22Rv1 (cell line): Measurements from ENCODE around the gene LAMB1.

Experiments used
- CTCF ChIP-seq: fragments of 450-650 bp; IDR thresholded peaks from 2 replicates; pipeline ENCODE4 v1.5.1; 2017; ENCODE audit warnings: mild to moderate bottlenecking
- ZFX ChIP-seq: fragments of 450-650 bp; IDR thresholded peaks from 2 replicates; pipeline ENCODE4 v1.6.1; 2017; ENCODE audit warnings: antibody characterized with exemption, borderline replicate concordance

- TF ChIP-seq ZFX (no peak), CTCF (no peak)
Measured at GRCh38 chr7:108010377-108010776, 7.4 kb upstream of the LAMB1 start.
